GM12874 (cell line): ENCODE measurements around the gene MOBP.

ENCODE experiments used
- TF ChIP-seq, protein P1 (sequence below): IDR thresholded peaks from 2 replicates; pipeline ENCODE4 v1.5.1; 2011; ENCODE audit warnings: low read depth, mild to moderate bottlenecking, control low read depth, low read length, moderate library complexity; ENCODE audit not compliant: insufficient read depth

Gene MOBP

DNA sequence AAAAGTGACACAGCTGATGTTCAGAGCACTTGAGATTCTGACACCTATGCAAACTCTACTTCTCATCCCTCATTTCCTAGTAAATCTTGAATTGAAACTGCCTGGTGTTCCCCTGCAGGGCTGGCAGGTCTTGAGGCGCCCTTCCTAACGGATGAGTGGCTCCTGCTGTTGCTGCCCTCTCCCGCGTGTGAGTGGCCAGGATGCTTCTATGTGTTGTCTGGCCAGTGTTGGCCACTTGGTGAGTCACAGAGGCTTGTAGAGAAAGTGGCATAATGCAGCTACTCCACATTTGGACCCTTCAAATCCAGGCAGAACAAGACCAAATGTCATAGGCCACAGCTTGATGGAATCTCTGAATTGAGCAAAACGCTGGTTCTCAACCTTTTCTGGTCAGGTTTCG, 63.6 kb downstream of the MOBP start:
- TF ChIP-seq, protein P1, sequence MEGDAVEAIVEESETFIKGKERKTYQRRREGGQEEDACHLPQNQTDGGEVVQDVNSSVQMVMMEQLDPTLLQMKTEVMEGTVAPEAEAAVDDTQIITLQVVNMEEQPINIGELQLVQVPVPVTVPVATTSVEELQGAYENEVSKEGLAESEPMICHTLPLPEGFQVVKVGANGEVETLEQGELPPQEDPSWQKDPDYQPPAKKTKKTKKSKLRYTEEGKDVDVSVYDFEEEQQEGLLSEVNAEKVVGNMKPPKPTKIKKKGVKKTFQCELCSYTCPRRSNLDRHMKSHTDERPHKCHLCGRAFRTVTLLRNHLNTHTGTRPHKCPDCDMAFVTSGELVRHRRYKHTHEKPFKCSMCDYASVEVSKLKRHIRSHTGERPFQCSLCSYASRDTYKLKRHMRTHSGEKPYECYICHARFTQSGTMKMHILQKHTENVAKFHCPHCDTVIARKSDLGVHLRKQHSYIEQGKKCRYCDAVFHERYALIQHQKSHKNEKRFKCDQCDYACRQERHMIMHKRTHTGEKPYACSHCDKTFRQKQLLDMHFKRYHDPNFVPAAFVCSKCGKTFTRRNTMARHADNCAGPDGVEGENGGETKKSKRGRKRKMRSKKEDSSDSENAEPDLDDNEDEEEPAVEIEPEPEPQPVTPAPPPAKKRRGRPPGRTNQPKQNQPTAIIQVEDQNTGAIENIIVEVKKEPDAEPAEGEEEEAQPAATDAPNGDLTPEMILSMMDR: no peak

- TF ChIP-seq, protein P1: no peak
Measured at GRCh38 chr3:39531665-39532064, 64.2 kb downstream of the MOBP start.

DNA sequence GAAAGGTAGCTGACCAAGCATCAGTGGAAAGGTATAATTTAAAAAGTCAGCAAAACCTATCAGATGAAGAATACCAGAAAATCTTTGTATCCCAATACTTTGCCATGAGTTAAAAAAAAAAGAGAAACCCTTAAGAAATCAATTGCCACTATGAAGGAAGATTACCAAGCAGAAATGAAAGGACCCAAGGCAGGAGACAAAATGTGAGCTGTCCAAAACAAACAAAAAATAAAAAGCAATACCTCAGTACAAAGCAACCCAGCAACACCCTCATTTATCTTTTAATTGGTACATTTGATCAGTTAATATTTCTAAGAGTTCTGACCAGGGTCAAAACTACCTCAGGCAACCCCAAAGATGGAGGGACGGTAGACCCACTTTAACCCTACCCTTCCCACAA, 65.3 kb downstream of the MOBP start:
- TF ChIP-seq, protein P1: no peak

- TF ChIP-seq, protein P1: no peak
Measured at GRCh38 chr3:39533226-39533625, 65.7 kb downstream of the MOBP start.

DNA sequence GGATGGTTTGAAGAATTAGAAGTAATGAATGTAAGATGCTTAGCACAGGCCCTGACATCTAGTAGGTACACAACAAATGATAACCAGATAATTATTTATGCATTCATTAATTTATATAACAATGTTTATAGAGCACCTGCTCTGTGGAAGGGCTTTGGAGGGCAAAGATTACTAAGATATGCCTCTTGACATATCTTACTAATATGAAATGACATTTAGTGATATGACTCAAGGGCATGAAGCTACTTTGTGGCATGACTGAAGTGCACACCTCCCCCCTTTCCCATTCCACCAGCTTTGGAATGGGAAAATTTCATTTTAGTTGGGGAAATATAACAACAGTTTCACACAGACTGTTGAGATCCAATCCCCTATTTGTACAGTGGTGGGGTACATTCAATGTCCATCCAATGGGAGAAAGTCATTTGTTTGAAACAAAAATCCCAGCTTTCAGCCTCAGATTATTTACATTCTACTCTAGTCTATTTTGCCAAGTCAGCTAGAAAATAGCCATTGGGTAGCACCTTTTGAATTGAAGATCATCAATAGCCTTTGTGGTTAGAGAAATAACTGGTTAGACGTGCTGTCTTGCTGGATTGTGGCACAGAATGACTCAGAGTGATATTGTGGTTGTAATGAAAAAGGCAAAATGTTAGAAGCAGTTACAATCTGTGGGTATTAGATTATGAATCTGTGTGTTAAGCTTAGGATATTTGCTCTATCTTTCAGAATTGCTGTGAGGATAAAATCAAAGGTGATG, 72.9 kb downstream of the MOBP start:
- TF ChIP-seq, protein P1: no peak

DNA sequence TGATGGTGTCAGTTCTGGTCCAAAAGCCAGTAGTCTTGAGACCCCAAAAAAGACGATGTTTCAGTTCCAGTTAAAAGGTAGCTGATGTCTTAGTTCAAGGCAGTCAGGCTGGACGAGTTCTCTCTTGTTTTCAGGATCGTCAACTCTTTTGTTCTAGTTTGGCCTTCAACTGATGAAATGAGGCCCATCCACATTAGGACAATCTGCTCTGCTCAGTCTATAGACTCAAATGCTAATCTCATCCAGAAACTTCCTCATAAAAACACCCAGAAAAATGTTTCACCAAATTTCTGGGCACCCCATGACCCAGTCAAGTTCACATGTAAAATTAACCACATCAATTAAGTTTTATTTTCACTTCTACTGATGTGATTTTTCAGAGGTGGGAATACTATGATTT, 74.0 kb downstream of the MOBP start:
- TF ChIP-seq, protein P1: no peak

DNA sequence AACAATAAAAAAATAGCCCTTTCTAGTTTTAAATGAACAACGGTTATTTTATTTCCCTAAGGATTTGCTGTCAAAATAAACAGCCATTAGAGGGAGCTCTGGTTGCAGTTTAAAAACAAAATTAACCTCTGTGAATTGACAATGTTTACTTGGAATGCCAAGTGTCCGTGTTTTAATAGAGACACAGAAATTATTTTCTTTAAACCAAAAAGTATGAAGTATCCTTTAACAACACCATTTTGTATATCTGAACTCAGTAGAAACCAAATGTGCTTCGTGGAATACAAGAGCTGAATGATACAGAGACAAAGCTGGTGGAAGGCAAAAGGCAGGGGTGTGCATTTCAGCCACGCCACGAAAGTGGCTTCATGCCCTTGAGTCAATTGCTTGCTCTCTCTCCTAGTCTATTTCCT, 74.4 kb downstream of the MOBP start:
- TF ChIP-seq, protein P1: 0 out of 2 replicates have a peak, but pooled peaks have one; percentile 9
